GM21526 (cell line): ENCODE measurements around the gene CCDC50.
A peak's percentile ranks its signal among the peaks of the same experiment; 100 is the strongest.

ENCODE experiments used
- ATAC-seq: cut with Tn5 transposase; IDR thresholded peaks from one replicate; pipeline ENCODE4 v1.9.1; 2021; ENCODE audit warnings: moderate library complexity; ENCODE audit not compliant: unreplicated experiment, low FRiP score

Gene CCDC50, protein sequence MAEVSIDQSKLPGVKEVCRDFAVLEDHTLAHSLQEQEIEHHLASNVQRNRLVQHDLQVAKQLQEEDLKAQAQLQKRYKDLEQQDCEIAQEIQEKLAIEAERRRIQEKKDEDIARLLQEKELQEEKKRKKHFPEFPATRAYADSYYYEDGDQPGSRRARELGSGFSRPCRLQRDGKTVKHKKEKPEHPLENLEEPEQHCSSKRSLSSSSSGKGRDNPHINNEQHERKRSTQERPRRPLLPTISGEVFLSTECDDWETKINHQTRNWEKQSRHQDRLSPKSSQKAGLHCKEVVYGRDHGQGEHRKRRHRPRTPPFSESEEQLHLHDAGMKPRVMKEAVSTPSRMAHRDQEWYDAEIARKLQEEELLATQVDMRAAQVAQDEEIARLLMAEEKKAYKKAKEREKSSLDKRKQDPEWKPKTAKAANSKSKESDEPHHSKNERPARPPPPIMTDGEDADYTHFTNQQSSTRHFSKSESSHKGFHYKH

DNA sequence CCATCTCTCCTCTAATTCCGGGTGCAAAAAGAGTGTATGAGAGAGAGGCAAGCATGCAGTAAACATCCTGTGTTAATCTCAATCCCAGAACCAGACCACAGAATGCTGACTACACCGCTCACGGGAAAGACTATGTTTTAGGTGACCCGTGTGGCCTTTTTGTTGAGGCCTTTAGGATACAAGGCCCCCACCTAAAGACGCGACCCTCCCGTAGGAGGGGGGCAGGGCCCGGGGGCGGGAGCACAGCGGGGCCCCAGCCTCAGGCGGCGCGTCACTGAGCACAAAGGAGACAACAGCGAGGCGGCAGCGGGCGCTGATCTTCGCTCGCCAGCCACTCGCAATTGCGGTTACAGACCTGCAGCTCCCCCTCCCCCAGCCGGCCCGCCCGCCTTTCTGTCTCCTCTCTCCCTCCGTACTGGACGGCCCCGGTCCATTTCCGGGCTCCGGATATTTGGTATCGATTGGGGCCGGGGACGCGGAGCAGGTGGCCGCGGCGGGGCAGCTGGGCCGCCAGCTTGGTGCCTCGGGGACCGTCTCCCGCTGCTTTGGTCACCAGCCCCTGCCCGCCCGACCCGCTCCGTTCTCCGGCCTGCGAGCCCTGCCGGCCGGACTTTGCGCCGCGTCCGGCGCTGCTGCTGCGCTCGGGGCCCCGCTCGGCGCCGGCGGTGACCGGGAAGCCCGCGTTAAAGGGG, at the start of gene CCDC50:
Gene CCDC50, plus strand, starts transcription at position 433 of the 692 bp plus-strand sequence. CDS start 281 bp downstream, outside the sequence.
- ATAC-seq: peak; percentile 70

DNA sequence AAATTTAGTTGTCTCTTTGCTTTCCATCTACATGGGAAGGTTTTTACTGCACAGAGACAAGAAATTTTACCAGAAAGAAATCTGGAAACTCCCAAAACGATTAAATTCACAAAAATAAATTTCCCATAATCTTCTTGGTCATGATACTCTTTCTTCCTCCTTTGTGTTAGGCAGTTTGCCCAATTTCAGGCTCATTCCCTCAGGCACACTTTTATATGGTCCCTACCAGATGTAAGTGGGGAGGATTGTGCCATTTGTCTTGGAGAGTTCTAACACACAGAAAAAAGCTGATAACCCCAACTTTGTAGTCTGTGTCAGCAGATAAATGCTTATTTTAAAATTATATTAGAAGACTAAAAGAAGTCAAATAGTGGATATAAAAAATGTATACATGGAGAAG, 49.1 kb upstream of the CCDC50 start:
- ATAC-seq: no peak

DNA sequence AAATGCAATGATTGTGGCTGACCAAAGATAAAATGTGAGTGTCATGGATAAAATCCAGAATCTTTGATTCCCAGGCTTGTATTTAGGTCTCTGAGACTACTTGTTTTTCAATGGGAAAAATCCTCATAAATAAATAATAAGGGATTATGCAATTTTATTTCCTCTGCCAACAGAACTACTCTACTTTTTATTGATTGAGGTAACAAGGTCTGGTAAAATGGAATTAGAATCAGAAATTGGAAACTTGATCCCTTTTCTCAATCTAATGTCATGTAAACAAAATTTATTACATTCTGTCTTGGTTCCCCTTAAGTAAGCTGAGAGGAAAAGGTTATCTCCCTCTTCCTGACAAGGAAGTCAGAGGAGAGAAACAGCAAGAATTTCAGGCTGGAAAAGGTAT, 48.3 kb upstream of the CCDC50 start:
- ATAC-seq: no peak

DNA sequence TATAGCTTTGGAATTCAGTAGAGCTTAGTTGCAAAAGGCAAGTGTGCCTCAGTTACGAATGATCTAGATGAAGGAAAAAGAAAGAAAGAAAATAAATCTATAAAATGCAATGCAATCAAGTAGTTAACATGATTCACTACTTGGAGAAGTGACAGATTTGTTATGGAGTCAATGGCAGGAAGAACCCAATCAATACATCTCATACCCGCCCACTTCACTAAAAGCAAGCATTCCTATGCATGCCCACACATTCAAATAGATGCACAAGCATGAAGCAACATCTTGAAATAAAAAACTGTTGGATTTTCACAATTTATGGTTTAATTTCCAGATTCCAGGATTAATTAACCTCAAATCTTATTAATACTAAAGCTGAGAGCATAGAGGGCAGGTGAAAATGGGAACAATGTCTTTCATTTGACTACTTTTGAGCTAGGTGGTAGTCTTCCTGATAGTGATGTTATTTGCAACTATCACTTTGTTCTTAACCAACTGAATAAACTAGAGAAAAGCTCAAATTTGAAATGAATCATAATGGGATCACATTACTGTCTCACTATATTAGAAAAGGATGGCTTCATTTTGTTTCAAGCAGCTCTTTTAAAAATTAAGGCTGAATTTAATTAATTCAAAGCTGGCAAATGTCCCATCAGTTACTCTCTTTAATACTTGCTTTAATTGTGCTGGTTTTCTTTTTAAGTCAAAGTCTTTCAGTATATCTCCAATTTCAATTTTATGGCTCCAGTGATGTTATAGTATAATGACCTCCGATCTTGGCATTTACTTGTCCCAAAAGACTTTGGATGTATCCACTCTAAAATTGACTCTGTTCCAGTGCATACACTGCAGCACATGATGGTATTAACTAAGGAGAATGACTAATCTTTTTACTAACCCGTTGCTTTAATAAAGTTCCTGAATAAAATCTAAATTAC, 46.7 kb upstream of the CCDC50 start:
- ATAC-seq: no peak

DNA sequence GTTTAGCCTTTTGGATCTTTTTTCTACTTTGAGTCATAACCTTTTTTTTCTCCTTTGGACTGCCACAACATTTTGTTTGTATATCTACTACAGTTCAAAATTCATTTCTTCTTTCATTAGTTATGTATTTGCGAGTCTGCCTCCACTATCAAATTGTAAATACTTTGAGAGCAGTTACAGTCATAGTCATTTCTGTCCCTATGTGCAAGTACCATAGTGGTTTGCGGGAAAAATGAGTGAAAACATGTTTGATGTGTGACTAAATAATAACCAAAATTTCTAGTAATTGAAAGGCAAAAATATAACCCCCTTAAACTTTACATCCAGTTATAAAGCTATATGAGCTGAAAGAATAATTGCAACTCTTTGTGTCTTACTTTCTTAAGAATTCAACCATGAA, 45.8 kb upstream of the CCDC50 start:
- no peak for ATAC-seq

DNA sequence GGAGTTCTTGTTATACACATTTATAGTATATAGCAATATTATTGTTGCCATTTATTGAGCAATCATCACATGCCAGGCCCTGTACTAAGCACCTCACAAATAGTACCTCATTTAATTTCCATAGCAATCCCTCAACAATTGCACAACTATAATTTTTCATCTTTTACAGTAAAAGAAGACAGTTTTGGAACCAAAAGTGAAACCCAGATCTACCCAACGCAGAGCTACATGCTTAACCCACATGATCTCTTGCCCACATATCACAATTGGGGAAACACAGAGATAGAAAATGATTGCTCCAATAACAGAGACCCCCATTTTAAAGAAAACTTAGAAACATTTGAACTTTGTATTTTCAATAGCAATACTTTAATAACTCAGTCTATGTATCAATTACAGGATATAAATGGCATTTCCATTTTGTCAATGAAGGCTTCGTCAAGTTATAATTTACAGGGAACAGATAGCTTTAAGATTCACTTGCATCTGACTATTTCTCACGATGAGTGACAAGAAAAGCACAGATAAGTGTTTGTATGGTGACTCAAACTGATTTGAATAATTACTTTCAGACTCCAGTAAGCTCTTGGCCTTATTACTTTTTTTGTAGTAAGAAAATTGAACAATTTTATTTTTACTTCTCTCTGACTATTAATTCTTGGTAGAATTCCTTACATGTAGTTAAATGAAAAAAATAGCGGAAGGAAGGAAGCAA, 38.7 kb upstream of the CCDC50 start:
- peak; percentile 88 for ATAC-seq

DNA sequence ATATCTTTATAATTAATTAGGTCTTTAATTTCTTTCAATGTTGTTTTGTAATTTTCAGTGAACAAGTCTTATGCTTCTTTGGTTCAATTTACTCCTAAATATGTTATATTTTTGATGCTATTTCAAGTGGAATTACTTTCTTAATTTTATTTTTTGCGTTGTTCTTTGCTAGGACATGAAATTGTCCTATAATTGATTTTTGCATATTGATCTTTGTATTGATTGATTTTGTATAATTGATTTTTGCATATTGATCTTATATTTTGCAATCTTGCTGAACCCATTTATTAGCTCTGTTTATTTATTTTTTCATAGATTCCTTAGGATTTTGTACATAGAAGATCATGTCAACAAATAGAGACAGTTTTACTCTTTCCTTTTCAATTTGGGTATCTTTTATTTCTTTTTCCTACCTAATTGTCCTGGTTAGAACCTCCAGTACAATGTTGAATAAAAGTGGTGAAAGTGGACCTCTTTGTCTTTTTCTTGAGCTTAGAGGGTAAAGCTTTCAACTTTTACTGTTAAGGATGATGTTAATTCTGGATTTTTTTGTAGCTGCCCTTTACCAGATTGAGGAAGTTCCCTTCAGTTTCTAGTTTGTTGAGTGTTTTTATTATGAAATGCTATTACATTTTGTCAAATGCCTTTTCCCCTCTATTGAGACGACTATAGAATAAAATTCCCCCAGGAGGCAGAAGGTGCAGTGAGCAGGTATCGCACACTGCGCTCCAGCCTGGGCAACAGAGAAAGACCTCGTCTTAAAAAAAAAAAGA, 36.8 kb upstream of the CCDC50 start:
- ATAC-seq: no peak

DNA sequence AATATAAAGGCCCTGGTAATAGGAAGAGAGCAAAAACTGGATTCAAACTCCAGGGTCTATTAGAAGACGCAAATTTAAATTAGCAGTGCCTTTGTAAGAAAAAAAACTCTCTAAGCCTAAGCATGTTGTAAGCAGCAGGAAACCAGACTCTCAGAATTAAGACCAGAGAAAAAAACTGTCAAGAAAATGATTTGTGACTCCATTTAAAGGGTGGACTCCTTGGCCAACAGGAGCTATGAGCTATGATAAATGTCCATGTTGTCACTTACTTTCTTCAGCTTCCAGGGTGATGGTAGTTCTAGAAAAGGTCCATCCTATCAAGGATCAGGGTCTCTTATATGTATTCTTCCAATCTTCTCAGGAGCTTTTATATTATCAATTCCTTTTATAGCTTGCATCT, 34.9 kb upstream of the CCDC50 start:
- ATAC-seq: no peak

DNA sequence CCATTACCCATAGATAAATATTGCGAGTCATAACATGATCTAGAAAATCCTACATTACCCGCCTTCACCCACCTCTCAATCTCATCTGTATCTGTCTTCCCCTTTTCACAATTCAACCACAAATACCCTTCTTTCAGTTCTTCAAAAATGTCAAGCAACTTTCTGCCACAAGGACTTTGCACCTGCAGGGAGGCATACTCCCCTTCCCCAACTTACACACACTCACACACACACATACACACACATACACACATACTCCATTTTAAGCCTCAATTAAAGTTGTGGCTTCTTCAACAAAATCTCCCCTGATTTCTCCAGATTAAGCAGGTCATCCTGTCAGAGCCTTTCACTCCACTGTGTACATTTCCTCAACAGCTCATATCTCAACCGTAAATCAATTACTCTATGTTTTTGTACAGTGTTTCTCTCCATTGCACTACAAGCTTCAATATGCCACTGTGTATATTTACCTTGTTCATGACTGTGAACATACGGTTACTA, 33.1 kb upstream of the CCDC50 start:
- ATAC-seq: peak; percentile 81

DNA sequence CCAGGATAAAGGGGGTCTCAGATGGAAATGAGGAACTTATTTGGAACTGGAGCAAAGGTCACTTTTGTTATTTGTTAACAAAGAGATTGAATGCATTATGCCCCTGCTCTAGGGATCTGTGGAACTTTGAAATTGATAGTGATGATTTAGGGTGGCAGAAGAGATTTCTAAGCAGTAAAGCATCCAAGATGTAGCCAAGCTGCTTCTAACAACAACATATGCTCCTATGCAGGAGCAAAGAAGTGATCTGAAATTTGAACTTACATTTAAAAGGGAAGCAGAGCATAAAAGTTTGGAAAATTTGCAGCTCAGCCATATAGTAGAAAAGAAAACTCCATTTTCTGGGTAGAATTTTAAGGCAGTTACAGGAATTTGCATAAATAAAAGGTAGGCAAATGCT, 30.3 kb upstream of the CCDC50 start:
- ATAC-seq: no peak

DNA sequence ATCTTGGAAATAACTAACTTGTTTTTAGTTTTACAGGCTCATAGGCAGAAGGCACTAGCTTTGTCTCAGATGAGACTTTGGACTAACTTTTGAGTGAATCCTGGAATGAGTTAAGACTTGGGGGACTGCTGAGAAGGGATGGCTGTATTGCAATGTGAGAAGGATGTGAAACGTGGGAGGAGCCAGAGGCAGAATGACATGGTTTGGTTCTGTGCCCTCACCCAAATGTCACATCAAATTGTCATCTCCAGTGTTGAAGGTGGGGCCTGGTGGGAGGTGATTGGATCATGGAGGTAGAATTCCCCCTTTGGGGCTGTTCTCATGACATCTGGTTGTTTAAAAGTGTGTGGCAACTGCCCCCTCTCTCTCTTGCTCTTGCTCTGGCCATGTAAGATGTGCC, 28.8 kb upstream of the CCDC50 start:
- ATAC-seq: peak; percentile 28

DNA sequence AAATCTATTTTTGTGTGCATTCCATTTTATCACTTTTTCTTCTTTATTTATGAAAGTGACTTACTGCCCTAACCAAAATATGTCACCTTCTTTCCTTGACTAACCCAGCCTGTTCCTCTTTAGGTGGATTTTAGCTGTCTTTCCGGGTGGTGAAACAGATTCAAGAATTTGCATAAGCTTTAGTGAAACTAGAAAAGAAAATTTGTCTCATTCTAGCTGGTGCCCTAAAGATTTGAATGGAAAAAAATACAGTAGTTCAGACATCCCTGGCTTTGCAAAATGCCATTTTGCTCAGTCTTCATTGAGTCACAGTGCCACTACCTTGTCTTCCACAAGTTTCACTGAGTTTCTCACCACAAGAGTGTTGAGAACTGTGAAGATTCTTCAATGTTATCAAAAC, 28.2 kb upstream of the CCDC50 start:
- peak; percentile 76 for ATAC-seq

DNA sequence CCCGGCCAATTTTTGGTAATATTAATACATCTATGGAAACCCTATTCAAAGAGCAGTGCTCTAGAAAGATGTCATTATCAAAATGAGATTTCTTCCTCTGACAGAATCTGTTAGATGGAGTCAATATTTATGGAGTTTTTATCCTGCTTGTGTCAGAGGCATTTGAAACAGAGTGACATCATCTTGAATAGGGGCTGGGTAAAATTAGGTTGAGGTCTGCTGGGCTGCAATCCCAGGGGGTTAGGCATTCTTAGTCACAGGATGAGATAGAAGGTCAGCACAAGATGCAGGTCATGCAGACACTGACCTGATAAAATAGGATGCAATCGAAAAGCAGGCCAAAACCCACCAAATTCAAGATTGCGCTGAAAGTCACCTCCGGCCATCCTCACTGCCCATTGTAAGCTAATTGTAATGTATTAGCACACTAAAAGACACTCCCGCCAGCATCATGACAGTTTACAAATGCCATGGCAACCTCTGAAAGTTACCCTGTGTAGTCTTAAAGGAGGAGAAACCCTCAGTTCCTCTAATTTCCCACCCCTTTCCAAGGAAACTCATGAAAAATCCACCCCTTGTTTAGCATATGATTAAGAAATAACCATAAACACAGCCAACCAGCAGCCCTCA, 27.3 kb upstream of the CCDC50 start:
- ATAC-seq: no peak

DNA sequence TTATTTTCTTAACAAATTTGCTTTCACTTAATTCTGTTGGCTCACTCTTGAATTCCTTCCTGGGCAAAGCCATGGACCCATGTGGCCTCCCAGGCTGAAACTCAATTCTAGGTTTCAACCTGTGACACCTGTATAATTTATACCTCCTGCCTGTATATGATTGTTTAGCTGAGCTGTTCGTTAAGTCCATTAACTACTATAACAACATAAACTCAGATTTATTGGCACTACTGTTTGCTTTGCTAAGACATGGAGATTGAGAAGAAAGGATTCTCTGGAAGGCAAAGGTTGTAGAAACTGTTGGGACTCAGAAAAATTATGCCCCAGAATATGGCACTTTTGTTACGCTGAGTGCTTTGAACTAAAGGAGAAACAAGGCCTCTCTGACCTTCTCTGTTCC, 26.7 kb upstream of the CCDC50 start:
- ATAC-seq: no peak

DNA sequence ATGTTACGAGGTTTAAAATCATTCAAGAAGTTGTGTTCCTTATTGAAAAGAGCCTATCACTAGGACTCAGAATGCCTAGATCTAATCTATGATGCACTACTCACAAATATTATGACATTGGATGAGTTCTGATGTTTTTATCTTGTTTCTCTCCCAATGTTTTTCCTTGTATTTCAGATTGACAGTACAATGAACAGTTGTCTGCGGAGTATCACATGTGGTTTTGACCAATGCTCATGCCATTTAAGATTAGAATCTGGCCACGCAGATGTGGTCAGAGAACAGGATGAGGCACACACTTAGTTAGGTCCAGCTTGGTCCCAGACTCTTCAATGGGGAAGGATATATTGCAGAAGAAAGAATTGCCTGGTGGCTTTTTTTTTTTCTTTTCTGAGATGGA, 25.6 kb upstream of the CCDC50 start:
- no peak for ATAC-seq

DNA sequence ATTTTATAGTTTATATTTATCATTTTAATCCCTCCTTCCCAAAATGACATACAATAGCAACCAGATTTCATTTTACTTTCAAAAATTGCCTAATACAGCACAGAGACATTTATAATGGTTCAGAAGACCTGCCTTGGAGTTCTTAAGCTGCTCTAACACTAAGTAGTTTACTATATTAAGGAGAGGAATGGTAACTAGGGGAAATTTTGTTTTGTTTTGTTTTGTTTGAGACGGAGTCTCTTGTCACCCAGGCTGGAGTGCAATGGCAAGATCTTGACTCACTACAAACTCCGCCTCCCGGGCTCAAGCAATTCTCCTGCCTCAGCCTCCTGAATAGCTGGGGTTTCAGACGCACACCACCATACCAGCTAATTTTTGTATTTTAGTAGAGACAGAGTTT, 22.8 kb upstream of the CCDC50 start:
- ATAC-seq: no peak

DNA sequence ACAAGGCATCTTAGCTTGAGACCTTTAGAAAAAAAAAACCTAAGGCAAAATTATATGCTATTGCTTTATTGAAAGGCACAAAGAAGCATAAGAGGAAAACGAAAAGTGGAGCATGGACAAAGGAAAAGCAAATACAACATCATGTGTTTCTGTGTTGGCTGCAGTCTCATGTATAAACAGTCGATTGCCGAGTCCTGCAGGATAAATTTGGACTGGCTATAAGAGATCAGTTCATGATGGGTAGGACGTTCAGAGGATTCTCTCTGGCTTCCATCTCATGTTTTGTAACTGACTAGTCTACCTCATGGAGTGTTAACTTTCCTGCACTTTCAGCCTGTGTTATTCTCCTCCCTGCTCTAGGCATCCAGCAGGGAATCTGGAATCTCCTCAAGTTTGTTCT, 21.9 kb upstream of the CCDC50 start:
- ATAC-seq: no peak

DNA sequence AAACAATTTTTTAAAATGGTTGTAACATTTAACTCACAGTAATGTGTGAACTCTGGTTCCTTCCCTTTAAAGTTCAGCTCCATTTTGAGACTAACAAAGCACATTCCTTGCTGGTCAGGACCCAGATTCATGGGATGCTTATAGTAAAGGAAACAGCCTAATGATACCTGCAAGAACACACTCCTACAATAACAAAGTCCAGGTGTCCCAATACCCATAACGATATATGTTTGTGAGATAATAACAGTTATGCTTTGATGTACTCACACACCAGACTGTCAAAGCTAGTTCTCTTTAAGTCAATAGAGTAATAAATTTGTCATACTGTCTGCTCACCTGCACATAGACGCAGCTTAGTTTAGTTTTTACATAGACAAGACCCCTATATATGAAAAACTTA, 15.9 kb upstream of the CCDC50 start:
- no peak for ATAC-seq
